GM20000 (cell line): Measurements from ENCODE around the gene RAPGEF2.

Experiments
- DNase-seq: peaks from one replicate; pipeline ENCODE4 v3.0.0; 2012; ENCODE audit warnings: low spot score
- TF ChIP-seq, protein P1 (sequence below): IDR thresholded peaks from 2 replicates; pipeline ENCODE4 v1.5.1; 2012; ENCODE audit warnings: mild to moderate bottlenecking, control low read depth; ENCODE audit errors: extremely low read depth, missing control alignments

RAPGEF2 gene

DNA sequence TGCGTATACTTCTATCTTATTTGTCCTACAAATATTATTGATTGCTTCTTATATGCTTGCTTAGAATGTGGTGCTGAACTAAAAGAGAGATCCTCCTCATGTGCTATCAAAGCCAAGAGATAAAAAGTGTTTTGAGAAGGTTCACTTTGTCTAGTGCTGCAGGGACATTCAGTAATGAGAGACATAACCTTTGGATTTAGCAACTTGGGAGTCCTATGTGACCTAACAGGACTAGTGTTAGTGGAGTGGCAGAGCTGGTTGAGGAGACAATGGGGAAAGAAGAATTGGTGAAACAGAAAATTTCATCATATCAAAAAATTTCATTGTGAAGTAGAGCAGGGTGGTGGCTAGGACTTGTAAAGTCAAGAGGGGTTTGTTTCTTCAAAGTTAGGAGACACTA lies 117.0 kb downstream of the RAPGEF2 start:
- TF ChIP-seq, protein P1, sequence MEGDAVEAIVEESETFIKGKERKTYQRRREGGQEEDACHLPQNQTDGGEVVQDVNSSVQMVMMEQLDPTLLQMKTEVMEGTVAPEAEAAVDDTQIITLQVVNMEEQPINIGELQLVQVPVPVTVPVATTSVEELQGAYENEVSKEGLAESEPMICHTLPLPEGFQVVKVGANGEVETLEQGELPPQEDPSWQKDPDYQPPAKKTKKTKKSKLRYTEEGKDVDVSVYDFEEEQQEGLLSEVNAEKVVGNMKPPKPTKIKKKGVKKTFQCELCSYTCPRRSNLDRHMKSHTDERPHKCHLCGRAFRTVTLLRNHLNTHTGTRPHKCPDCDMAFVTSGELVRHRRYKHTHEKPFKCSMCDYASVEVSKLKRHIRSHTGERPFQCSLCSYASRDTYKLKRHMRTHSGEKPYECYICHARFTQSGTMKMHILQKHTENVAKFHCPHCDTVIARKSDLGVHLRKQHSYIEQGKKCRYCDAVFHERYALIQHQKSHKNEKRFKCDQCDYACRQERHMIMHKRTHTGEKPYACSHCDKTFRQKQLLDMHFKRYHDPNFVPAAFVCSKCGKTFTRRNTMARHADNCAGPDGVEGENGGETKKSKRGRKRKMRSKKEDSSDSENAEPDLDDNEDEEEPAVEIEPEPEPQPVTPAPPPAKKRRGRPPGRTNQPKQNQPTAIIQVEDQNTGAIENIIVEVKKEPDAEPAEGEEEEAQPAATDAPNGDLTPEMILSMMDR = no peak
- no peak for DNase-seq

DNA sequence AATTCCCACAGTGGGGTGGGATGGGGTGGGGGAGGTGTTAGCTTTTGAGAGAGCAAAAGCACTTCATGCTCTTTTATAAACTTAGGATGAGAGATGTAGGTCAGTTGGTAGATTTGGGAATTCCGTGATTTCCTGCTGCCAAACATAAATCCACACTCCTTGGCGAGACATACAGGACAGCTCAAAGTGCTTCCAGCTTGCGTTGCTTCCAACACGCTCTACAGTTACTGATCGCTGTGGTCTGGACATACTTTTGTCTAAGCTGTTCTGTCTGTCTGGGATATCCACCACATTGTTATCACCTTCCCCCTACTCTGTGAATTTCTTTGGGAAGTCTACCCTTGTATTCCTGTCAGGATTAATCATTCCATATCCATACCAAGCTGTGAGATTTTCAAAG lies 117.5 kb downstream of the RAPGEF2 start:
- TF ChIP-seq, protein P1 = no peak
- DNase-seq = no peak

DNA sequence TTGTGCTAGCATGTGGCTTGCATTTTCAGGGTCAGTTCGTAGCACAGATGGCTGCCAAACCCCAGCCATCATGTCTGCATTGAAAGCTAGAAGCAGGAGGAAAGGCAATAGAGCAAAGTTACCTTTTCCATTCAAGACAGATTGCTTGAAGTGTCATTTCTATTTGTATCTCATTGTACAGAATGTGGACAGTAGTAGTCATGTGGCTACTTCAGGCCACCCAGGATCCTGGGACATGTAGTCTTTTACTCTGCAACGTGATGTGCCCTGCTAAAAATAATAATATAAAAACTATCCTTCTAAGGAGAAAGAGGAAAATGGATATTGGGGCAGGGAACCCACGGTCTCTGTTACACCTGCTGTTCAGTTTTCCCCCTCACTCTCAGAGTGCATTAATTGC lies 118.4 kb downstream of the RAPGEF2 start:
- TF ChIP-seq, protein P1 = no peak
- DNase-seq = no peak

DNA sequence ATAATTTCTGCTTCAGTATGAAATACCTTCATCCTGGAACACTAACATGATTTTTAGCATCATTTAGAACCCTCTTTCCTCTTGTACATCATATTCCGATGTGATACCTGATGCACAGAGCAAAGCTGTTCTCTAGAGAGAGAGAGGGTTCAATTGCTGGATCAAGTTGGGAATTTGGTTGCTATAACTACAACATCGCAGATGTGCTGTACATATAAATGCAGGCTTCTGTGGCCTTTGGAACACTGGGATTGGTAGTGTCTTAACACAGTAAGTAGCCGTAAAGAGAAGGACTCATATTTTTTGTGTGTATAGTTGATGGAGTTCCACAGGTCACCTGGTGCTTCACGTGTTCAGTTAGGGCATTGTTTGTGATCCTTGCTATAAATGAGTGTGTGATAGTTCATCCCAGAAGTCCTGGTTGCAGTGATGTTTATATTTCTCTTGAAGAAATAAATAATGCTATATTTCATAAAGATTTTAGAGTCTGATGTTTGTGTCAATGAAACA lies 119.2 kb downstream of the RAPGEF2 start:
- TF ChIP-seq, protein P1 = no peak
- DNase-seq = no peak

DNA sequence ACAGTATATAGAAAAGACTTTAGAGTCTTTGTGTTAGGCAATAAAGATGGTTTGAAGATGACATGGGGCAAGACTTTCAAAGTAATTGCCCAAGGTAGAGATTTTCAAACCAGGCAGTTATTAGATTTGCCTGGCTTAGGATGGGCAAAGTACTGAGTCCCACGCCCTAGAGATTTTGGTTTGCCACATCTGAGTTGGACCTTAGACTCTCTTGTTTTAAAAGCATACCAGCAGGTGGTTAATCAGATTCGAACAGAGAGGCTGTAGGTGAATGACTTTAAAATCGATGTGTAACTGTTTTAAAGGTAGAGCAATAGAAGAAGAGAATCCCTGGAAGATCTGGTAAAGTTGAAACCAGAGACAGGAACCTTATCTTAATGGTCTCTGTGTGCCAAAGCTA lies 121.5 kb downstream of the RAPGEF2 start:
- TF ChIP-seq, protein P1 = no peak
- DNase-seq = no peak

DNA sequence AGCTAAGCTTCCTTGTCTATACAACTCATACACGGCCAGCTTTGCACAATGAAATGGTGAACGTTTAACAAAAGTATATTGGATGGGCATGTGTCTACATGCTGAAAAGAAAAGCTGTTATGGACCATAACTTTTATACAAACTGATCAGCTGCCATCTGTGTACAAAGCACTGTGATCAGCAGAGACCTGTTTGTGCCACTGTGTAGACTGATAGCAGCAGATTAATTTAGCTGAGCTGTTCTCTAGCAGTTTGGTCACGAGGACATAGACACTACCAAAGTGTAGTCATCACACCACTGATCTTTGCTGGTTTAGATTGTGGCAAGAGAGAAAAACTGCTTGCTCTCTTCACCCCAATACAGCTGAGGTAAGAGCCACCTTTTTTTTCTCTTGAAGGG lies 124.5 kb downstream of the RAPGEF2 start:
- TF ChIP-seq, protein P1 = no peak
- no peak for DNase-seq

DNA sequence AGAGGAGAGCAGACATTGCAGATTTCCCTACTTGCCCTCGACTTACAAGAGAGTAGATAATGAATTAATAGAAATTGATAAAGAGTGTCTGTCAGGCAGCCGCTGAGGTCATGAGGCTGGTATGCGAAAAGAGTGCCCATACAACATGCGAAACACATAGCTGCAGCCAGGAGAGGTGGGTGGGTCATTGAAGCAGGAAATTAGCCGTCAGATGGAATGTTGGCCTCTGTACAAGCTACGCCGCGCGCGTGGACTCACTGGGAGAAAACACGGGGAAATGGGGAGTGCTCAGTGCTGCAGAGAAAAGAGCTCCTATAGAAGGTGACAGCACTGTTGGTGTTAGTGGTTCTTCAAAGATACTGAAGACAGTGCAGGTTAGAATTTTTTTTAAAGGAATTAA lies 125.1 kb downstream of the RAPGEF2 start:
- TF ChIP-seq, protein P1 = no peak
- DNase-seq = no peak
